Measurements from ENCODE around the gene CNIH1.

DNA sequence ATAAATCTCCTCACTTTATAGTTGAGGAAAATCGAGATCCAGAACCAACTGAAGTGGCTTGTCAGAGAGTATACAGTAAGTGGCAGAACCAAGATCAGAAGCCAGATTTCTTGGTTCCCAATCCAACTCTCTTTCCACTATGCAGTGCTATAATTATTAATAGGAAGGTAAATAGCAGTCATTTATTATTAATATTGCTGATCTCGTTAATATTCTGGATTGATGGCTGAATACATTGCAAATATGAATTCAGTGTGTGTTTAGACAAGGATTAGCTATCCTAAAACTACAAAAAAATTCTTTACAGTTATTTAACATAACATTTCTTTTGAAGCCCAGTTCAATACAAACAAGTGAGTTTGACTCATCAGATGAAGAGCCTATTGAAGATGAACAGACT is 41.6 kb downstream of the CNIH1 start:
- TF ChIP-seq POLR2A (IDR thresholded peaks at IDR 0.05) = no peak
- TF ChIP-seq CTCF (IDR thresholded peaks at IDR 0.05) = no peak
